ENCODE results near the gene PTK7.

DNA sequence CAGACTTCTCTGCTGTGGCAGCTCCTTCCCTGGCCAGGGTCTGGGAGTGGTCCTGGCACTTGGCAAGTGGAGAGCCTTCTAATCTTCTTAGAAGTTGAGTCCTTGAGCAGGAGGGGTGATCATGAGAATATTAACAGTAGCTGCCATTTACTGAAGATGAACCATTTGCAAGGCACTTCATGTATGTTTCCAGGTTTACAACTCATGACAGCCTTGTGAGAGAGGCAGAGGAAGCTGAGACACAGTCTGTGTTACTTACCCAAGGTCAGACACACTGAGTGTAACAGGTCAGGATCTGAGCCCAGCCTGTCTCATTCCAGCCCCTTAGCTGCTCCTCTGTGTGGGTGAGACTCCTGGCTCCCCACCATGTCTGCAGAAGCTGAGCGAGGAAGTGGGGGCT, 49.4 kb downstream of the PTK7 start:
- TF ChIP-seq, protein P1, sequence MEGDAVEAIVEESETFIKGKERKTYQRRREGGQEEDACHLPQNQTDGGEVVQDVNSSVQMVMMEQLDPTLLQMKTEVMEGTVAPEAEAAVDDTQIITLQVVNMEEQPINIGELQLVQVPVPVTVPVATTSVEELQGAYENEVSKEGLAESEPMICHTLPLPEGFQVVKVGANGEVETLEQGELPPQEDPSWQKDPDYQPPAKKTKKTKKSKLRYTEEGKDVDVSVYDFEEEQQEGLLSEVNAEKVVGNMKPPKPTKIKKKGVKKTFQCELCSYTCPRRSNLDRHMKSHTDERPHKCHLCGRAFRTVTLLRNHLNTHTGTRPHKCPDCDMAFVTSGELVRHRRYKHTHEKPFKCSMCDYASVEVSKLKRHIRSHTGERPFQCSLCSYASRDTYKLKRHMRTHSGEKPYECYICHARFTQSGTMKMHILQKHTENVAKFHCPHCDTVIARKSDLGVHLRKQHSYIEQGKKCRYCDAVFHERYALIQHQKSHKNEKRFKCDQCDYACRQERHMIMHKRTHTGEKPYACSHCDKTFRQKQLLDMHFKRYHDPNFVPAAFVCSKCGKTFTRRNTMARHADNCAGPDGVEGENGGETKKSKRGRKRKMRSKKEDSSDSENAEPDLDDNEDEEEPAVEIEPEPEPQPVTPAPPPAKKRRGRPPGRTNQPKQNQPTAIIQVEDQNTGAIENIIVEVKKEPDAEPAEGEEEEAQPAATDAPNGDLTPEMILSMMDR (conservative IDR thresholded peaks at IDR 0.05; ENCODE audit: low read length) = no peak
- no peak for TF ChIP-seq EZH2phosphoT487 (IDR thresholded peaks at IDR 0.05; ENCODE audit: borderline replicate concordance, low read depth, low read length)

All from OCI-LY7 (cell line).